ENCODE measurements around the gene NRG4.
A peak's percentile ranks its signal among the peaks of the same experiment; 100 is the strongest.
"Not testable (repeated sequence)": the region's sequence is repeated elsewhere in the genome, so short reads cannot be mapped to it uniquely, and the experiment has no call there.

The NRG4 gene, protein sequence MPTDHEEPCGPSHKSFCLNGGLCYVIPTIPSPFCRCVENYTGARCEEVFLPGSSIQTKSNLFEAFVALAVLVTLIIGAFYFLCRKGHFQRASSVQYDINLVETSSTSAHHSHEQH

DNA sequence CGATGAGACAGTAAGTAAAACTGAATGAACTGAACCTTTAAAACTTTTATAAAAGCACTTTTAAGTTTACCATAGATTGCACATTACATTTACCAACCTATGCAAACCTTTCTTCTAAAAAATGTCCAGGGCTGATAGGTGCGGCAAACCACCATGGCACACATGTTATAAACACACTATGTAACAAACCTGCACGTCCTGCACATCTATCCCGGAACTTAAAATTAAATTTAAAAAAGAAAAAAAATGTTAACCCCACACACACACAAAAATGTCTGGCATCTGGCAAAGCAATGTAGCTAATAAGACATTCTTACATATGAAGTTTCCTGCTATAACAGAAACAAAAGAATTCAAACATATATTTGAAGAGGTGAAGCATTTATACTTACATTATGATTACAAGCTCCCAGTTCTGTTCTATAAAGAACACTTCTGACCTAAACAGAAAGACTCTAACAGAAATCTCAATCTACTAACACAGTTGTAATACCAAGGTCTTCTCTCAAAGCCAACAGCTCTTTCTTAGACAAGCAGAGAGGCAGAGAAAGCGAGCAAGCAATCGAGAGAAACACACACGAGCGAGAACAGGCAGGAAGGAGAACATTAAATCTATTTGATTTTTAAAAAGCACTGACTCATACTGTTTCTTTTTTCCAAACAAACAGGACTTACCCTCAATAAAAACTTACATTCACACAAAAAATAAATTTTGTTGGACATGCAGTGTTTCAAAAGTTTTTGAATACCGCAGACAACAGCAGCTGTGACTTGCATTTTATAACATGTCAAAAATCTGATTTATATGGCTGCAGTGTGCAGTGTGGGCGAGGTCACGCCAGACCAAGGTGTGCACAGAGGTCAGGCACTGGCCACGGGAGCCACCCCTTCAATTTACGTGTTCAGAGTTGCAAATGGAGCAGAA is at the start of gene NRG4:
NRG4 (minus strand) TSS at position 798 of the 925 bp plus-strand sequence. CDS start 1,194 bp downstream, outside the sequence.
- no peak for DNase-seq

DNA sequence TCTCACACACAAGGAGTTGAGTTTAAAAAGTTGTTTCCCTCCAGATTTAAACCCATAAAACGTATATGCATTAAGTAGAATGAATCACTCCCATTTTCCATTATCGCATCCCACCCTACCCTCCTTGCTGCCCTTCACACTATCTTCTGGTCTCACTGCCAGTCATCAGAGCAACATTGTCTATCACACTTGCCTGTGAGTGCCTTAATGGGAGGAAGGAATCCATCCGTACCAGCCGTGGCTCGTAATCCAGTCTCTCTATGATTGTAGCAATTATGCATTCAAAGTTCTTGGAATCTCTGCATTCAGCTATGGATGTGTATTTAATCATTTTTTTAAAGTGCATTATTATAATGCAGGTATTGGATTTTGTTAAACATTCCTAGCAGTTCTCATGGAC is 49.5 kb upstream of the NRG4 start:
- no peak for DNase-seq

DNA sequence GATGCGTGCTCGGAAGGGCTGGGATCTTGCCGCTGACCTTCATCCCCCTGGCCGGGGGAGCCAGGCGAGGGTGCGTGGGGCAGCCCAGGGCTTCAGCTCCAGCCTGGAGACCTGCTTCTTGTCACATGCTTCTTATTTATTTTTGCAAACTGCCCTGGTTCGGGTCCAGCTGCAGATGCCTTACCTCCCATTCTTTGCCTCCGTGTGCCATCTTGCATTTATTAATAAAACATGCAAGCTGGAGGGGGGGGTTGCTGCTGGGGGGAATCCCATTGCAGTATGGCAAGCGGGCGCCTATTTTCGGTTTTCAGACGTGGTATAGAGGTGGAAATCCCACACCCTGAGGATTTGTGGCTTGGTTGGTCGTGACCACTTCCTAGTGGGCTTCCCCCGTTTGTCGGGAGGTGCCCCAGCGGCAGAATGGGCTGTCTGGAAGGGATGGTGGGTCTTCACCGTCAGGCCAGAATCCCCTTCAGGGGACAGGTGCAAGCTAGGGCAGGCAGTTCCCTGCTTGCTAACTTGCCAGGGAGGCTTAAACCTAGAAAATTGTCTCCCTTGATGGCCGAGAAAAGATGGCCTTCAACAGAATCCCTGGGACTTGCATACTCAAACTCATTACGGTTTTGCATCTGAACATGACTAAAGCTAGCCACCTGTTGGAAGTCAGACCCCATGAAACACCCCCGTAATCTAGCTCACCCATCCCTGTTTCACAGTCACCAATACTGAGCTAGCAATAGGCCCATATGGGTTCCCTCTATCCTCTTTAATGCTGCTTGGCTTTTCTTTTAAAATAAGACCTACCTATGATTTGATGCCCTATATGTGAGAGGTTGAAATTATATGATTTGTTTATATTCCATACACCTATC is 48.1 kb upstream of the NRG4 start:
- no peak for DNase-seq

DNA sequence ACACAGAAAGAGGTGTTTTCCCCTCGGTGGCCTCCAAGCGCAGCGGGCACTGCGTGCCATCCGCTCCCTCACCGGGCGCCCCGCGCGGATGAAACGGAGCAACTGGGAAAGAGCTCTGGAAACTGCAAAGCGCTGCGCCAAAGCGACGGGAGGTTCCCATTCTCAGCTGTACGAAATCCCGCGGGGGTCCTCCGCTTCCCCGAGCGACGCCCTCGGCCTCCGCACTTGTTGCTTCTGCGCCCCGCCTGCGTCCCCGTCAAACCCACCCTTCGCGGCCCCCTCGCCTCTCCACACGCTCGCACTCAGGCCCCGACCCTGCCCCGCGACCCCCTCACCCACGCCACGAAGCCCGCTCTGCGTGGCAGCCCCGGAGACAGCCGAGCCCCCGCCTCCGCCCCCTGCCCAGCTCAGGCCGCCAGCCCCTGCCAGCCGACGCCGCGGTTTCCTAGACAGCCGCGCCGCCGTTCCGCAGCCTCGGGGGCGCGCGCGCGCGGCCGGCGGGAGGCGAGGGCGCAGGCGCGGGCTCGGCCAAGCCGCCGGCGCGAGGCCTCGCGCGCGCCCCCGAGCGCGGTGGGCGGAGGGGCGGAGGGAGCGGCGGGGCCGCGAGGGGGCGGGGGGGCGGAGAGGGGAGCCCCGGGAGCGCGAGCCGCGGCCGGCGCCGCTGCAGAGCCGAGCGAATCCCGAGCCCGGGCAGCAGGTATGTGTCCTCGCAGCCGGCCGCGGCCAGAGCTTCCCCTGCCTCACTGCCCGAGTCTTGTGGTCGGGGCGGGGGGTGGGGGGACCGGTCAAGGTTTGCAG is 47.3 kb upstream of the NRG4 start, which contains the start of gene TMEM266:
TMEM266 (plus strand) TSS at position 666 of the 798 bp plus-strand sequence. CDS start 74,279 bp downstream, outside the sequence.
- peak; percentile 5 for DNase-seq

DNA sequence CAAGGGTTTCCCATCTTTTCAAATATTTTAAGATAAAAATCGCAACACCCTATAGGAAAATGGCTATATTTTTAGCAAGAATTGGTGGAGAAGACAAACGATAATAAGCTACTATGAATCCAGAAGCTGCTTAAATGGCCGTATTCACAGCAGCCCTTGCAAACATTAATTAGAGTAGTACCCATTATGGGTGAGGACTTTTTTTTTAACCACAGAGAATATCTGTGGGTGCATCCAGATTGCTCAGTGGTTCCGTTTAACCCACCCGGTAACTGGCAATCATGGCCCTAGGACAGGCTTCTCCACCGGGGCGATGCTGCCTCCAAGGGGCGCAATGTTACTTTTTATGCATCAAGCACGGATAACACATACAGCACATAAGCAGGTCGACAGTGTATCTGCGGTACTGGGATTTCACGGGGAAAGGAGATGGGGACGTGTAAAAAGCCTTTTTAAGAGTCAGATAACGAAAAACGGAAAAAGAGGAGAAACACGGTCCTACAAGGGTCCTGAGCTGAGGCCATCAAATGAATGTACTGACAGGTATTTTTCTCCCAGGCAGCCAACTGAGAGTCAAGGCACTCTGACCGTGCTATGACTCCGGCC is 46.6 kb upstream of the NRG4 start:
- peak; percentile 13 for DNase-seq

DNA sequence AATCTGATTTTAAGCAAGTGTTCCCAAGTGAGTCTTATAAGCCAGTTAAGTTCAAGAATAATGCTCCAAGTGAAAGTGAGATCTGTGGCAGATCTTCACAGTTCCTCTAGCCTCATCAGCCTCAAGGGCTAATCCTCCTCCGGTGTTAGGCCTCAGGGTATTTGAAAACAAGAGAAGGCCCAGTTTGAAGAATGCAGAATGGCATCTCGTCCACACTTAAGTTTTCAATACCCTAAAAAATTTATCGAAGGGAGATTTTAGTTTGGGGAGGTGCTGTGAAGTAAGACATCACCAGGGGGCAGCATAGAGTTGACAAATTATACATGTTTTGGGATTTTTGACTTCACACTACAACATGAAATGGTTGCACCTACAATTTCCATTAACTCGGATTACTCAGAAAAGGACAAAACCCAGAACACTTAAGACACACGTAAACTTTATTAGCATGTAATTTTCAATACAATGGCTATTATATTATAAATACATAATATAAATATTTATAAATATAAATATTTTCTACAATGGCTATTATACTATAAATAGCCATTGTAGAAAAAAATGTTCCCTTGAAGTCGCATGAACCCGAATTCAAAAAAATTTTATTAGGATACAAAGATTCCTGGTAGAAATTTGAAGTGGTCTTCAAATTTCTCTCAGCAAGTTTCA is 45.2 kb upstream of the NRG4 start:
- DNase-seq = peak; percentile 30

DNA sequence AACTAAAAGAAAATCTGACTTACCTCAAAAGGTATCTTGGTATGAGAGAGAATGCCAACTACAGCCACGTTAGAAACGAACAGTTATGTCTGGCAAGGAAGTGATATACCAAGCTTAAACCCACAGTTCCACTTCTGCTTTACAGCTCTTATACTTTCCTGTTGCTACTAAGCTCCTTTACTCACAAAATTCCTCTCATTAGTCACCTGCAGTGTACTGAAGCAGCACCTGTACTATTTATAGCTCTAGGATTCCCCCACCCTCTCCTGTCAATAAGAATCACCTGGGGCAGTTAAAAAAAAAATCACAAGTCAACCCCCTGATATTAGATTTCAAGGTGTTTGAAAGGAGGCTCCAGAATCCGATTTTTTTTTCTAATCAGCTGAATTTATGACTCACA is 44.7 kb upstream of the NRG4 start:
- DNase-seq = no peak

DNA sequence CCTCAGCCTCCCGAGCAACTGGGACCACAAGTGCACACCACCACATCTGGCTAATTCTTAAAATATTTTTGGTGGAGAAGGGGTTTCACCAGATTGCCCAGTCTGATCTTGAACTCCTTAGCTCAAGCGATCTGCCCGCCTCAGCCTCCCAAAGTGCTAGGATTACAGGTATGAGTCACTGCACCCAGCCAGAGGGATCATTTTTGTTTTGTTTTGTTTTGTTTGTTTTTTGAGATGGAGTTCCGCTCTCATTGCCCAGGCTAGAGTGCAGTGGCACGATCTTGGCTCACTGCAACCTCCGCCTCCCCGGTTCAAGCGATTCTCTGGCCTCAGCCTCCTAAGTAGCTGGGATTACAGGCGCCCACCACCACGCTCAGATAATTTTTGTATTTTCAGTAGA is 42.0 kb upstream of the NRG4 start:
- not testable (repeated sequence) for DNase-seq

DNA sequence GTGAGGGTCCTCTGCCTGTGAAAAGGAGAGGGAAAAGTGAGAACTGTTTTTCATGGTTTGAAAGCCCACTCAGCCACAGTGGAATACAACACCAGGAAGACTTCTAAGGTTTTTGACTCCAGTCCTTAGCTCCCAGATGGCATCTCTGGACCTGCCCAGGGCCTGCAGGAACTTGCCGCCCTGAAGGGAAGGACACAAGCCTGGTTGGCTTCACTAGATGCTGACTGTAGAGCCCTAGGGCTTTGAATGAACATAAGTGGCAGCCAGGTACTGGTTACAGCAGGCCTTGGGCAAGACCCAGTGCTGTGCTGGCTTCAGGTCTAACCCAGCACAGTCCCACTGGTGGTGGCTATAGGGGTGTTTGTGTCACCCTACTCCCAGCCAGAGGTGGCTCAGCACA is 26.3 kb upstream of the NRG4 start:
- no peak for DNase-seq

DNA sequence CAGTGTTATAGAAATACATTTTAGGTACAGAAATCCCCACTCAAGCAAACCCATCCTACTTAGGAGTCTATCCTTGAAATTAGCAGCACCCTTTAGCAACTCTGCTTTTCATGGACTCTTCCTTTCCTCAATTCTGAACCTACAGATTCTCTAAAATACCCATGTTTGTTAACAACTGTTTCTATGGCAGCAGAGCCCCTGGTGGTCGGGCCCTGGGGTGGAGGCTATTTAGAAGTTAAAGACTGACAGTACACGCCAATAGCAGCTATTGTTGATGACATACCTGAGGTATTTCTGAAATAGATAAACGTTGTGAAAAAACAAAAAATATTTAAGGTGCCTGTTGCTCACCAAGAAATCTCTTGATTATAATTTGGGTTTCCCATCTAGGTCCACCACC is 23.4 kb upstream of the NRG4 start:
- DNase-seq = no peak

DNA sequence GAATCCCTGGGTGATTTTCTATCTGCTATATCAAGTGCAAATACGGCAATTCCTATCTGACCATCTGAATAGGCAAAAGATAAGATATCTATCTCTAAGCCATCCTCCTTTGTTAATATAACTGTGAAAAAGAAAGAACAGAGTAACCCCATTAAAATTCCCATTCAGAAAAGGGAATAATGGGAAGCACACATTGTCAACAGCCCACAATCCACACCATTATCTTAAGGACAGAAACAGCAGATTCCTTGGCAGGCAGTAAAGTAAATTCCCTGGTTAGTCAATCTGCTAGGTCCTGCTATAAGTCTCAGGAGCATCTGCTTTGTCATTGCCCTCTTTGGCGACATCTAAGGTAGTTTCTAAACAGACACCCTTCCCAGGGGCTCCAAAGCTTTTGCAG is 21.9 kb upstream of the NRG4 start:
- no peak for DNase-seq

DNA sequence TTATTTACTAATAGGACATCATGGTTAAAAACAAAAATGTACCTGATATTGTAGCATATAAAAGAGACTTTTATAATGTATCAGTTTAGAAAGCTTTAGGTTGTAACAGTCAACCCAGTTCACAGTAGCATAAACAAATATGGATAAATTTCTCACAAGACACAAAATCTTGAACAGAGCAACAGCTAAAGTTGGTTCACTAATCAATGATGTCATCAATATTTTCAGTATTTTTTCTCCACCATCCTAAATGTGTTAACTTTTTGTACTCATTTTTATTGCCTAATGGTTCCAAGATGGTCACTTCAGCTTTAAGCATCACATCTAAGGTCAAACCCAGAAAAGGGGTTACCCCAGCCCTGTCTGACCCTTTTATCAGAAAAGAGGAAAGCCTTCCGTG is 21.2 kb upstream of the NRG4 start:
- no peak for DNase-seq

DNA sequence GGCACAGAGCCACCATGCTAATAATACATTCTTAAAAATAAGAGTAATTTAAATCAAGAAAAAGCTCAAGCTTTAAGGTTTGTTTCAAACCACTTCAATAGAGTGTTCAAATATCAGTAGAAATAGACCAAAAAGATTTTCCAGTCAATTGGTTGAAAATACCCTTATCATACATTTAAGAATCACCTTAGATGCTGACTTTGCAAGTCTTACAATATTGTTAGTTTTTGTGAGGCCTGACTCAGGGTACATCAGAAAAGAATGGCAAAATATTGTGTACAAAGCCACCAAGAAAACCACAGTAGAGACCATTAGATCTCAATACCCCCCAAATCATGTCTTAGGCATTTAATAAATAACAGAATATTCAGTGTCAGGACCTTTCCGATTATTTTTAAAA is 19.8 kb upstream of the NRG4 start:
- no peak for DNase-seq

DNA sequence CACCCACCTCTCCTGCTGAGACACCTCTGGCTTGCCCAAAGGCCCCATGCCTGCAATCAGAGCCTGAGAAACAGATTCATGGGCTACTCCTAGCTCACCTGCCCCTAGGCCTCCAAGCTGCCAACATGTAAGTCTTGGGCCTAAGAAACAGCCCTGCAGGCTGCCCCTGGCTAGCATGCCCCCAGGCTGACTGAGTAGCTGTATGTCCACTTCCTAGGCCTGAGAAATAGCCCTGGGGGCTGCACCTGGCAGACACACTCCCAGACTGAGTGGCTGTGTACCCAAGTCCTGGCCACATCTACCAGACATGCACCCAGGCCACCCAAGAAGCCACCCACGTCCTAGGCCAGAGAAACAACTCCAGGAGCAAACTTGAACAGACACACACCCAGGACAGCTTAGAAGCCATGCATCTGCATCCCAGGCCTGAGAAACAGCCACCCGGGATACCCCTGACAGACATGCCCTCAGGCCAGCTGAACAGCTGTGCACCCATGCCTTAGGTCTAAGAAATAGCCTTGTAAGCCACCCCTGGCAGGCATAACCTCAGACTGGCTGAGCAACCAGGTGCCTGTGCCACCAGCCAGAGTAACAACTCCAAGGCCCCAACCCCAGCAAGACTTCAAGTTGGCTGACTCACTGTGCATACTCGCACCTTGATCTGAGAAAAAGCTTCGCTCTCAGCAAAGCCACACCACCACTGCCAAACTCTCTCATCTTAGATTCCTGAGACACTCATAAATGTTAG is 12.0 kb upstream of the NRG4 start:
- no peak for DNase-seq

DNA sequence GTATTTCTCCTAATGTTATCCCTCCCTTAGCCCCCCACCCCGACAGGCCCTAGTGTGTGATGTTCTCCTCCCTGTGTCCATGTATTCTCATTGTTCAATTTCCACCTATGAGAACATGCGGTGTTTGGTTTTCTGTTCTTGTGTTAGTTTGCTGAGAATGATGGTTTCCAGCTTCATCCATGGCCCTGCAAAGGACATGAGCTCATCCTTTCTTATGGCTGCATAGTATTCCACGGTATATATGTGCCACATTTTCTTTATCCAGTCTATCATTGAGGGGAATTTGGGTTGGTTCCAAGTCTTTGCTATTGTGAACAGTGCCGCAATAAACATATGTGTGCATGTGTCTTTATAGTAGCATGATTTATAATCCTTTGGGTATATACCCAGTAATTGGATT is 1.2 kb upstream of the NRG4 start:
- DNase-seq = not testable (repeated sequence)

DNA sequence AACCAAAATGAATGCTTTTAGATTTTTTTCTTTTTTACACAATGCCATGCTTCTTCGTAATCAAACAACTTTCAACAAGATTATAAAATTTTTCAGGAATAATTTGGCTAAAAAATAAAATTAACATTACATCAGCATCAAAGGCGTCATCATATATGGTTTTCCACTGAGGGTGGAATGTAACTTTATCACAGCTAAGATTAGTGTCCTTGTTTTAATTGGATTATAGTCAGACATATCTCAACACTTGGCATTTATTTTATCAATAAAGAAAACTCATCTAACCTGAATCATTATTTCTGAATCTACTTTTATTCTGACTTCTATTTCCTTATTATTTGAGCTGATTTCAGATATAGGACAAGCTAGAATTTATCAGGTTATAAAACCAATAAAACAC is 1.6 kb downstream of the NRG4 start:
- DNase-seq = no peak

DNA sequence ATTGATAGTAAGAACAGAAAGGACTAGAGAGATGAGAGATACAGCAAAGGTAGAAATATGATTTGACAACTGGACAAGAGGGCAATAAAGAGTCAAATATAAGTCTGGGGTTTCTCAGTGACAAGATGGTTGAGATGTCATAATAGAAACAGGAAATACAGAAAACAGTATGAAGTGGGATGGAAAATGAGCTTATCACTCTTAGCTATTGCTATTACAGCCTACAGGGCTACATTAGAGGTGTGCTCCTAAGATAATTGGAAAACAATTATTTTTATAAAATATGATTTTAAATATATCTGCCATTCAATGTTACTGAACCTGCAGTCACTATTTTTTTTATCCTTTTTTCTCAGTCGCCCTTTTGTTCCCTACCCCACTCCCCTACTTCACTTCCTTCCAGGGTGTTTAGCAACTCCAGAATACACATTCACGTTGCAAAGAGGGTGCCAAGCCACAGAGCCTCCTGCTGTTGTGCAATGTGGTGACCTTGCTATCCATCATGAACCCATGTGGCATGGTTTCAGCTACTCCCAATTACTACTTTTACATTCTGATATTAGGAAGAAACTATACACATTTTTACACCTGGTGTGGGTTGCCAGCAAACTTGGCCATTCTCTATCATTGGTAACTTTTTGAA is 6.0 kb downstream of the NRG4 start:
- no peak for DNase-seq

DNA sequence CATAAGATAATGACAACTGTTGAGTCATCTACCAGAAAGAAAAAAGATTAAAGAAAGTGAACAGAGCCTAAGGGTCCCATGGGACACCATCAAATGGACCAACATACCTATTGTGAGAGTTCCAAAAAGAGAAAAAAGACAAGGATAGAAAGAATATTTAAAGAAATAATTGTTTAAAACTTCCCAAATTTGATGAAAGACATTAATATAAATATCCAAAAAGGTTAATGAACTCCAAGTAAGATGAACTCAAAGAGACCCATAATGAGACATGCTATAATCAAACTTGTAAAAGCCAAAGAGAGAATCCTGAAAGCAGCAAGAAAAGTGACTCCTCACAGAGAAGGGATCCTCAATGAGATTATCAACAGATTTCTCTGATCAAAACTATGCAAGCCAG is 8.9 kb downstream of the NRG4 start:
- no peak for DNase-seq

DNA sequence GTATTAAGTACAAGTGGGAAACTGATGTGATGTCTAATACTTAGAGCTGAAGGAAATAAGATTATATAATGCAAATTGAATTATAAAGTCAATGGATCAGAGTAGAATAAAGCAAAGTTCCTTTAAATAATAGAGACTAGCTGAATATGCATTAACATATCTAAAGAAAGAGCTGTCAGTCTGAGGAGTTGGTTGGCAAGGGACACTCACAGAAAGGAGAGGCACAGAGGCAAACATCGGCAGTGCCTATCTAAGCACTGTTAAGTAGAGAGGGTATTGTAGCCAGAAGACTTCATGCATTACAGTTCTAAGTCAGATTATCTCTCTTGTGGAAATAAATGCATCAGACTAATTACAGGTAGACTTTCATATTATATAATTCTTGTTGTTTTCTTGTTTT is 16.6 kb downstream of the NRG4 start:
- no peak for DNase-seq

DNA sequence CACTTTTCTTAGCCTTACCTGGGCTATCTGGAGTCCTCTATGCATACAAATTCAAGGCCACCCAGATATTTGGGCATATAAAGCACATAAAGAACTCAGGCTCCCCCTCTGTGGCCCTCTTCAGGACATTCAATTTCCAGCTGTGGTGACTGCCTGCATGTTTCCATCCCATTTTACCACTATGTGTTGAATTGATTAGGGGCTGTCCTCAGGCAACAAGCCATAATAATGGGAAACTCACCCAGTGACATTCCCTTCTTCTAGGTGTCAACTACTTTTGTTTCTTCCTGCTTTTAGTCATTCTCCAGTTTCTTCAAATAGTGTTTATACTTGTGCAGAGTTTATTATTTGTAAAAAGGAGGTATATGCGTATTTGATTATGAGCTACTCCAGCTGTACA is 18.0 kb downstream of the NRG4 start:
- no peak for DNase-seq
